Bone marrow (tissue), 2 donors: ENCODE data around the gene CNGB1.
"Not testable (repeated sequence)": the region's sequence is repeated elsewhere in the genome, so short reads cannot be mapped to it uniquely, and the experiment has no call there.

Experiments
- DNase-seq, 2 donors: peaks; one replicate each; lab custom pipeline; 2025; lab: John Stamatoyannopoulos, UW

The CNGB1 gene

GRCh38 chr16:57951204-57951960, 19.5 kb downstream of the CNGB1 start:
- no peak for DNase-seq

- no peak for DNase-seq
Measured at GRCh38 chr16:57950382-57950781, 20.5 kb downstream of the CNGB1 start.

DNA sequence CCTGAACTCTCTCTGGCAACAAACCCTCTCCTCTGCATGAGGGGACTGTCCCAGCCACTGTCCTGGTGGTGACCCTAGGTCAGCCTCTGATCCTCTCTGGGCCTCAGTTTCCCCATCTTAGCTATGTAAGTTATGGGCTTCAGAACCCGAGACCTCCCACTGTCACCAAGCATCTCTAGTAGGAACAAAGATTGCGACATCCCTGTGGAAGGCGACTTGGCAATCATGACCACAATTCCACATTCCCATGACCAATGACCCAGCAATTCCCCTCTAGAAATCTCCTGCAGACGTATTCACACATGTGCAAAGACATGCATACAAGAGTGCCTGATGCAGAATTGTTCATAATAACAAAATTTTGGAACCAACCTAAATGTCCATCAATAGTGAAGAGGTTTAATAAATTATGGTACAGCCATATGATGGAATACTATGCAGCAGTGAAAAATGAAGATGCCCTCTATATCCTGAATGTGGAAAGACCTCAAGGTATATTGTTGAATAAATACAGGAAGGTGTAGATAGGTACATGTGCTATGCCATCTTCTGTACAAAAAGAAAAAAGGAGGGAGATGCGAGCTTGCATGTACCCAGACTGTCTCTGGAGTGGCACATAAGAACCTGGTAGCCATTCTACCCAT, 21.2 kb downstream of the CNGB1 start:
- DNase-seq, result no peak

- DNase-seq, result no peak
Measured at GRCh38 chr16:57949013-57949412, 21.9 kb downstream of the CNGB1 start.

GRCh38 chr16:57948027-57948426, 22.9 kb downstream of the CNGB1 start:
- DNase-seq, result no peak

DNA sequence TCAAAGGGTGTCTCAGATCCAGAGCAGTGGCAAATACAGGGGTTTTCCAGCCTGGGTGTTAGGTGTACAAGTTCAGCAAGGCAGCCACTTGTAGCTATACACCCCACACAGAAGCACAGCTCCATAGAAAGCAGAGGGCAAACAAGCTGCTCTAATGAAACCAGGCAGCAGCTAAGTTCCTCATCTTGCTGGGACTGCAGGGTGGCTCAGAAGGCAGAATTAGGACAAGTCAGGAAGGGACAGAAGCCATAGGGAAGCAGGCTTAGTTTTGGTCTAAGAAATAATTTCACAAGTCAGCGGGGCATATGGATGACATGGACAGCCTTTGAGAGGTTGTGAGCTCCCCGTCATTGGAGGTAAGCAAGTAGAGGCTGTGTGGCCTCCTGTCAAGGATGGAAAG, 23.7 kb downstream of the CNGB1 start:
- DNase-seq, result no peak

GRCh38 chr16:57946181-57946801, 24.6 kb downstream of the CNGB1 start:
- DNase-seq, result no peak

GRCh38 chr16:57945740-57946138, 25.2 kb downstream of the CNGB1 start:
- DNase-seq, result no peak

DNA sequence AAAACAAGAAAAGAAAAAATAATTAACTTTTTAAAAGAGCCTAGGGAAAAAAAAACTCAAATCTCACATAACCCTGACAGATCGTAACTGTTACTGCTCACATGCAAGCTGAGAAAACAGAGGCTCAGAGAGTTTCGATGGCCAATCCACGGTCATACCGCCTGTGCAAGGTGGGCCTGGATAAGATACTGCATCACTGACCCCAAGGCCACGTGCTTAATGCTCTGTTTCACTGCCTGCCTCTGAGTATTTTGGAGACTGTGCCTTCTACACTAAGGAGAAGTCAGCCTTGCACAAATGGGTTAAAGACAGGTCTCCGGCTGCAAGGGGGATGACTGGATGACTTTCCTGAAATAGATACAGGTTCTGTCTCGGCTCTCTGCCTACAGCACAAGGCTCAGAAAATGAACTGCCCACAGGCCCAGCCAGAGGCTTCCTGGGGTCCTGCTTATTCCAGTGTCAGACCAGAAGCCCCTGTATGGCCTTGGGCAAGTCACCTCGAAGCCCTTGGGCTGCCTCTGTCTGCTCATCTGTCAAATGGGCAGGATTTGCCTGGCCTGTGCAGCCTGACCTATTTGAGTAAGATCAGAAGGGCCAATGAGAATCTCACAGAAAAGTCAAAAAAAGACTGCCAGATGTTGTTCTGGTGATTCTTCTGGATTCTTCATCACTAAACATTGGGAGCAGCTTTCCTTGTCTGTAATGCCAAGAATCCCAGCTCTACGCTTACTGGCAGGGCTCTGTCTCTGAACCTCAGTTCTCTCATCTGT, 25.8 kb downstream of the CNGB1 start:
- no peak for DNase-seq

DNA sequence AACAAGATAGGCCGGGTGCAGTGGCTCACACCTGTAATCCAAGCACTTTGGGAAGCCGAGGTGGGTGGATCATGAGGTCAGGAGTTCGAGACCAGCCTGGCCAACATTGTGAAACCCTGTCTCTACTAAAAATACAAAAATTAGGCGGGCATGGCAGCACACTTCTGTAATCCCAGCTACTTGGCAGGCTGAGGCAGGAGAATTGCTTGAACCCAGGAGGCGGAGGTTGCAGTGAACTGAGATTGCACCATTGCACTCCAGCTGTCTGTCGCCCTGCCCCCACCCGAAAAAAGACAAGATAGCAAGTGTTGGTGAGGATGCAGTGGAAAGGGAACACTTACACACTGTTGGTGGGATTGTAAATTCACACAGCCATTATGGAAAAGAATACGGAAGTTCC, 27.5 kb downstream of the CNGB1 start:
- DNase-seq, result not testable (repeated sequence)

GRCh38 chr16:57941901-57942300, 29.0 kb downstream of the CNGB1 start:
- DNase-seq, result not testable (repeated sequence)

DNA sequence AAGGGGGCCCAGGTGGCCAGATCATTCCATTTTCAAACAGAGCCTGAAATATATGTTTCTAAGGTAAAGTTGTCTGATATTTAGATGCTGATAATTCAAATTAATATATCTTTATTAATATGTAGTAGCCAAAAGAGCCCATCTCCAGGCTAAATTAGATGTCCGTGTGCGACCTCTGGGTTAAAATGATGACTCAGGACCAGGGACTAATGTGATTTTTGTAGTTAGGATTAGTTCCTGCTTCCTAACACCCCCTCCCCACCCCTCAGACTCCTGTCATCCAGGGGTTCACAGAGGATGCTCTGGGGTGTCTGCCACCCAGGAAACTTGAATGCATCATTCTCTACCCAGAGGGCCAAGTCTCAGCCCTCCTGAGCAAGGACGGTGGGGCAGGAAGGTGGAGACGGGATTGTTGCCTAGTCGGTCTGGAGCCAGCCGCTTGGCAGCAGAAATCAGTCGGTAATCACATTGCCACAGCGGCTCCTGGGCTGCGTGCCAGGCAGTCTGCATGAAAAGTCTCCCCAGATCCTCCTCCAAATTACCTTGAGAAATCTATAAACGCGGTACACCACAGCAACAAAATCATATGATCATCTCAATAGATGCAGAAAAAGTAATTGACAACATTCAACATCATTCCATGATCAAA, 29.8 kb downstream of the CNGB1 start:
- DNase-seq, result no peak

- DNase-seq, result no peak
Measured at GRCh38 chr16:57940382-57940966, 30.5 kb downstream of the CNGB1 start.

- DNase-seq, result no peak
Measured at GRCh38 chr16:57939872-57940224, 31.1 kb downstream of the CNGB1 start.

DNA sequence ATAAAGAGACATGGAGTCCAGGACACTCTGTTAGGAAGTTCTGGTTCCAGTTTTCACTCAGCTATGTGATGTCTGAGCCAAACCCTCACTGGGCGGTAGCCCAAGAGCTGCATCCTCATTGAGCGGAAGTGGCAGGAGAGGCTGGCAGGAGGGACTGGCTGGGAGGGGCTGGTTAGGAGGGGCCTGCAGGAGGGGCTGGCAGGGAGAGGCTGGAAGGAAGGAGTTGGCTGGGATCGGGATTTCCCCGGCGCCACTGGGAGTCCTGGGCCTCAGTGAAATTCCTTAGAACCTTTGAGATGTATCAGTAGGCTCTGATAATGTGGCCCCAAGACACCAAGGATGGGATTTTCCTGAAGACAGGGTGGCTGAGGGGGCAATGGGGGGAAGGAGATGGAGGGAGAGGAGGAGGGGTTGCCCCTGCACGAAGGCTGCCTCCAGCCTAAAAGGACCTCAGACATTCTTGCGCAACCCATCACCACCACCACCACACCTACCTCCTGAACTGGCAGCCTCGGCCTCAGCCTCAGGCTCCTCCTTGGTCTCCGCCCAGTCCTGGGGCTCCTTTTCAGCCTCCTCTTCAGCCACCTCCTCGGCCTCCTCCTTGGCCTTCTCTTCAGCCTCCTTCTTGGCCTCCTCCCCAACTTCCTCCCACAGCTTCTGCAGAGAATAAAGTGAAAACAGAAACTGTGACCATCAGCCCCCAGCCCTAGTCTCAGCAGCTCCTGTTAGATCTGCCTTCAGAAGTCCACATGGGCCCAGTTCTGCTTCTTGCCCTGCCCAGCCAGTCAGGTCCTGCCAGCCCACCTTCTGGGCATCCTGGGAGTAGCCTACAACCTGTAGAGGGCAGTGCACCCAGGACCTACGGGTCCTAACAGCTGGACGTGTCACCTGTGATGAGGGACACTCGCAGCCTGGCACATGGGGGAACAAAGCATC, 31.7 kb downstream of the CNGB1 start:
- DNase-seq, result no peak

DNA sequence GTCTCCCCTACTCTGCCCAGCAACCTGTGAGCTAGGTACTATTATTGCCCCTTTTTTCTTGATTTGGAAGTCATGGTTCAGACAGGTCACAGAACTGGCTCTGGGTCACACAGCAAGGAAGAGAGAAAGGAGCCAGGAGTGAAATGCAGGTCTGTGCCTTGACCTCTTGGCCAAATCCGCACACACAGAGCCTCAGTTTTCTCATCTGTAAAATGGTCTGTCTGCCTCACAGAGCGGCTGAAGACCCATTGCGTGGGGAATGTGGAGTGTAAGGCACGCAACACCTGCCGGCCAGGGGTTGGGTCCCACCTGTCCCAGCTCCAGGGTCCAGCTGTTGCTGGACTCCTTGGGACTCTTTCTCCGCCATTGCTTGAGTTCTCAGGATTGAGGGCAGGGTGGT, 32.4 kb downstream of the CNGB1 start:
- DNase-seq, result no peak

DNA sequence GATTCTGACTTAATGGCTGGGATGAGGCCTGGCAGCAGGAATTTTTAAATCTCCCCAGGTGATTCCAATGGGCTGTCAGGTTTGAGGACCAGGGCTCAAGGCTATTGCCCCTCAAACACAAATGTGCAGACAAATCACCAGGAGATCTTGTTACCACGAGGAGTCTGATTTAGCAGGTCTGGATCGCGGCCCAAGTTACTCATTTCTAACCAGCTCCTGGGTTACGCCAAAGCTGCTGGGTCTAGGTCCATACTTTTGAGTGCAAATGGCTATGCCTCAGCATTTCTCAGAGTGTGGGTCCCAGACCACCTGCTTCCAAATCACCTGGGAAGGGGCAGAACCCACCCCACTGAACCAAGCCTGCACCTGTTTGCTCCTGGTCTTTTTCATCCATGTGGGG, 33.1 kb downstream of the CNGB1 start:
- DNase-seq, result no peak

GRCh38 chr16:57935904-57936303, 35.0 kb downstream of the CNGB1 start:
- no peak for DNase-seq

- no peak for DNase-seq
Measured at GRCh38 chr16:57930533-57930932, 40.4 kb downstream of the CNGB1 start.

DNA sequence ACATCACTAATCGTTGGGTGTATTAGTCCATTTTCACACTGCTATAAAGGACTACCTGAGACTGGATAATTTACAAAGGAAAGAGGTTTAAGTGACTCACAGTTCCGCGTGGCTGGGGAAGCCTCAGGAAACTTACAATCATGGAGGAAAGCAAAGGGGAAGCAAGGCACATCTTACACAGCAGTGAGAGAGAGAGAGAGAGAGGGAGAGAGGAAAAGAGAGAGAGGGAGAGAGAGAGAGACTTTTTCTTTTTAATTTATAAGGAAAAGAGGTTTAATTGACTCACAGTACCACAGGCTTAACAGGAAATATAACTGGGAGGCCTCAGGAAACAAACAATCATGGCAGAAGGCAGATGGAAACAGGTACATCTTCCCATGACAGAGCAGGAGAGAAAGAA, 41.7 kb downstream of the CNGB1 start:
- DNase-seq, result no peak

GRCh38 chr16:57926041-57926440, 44.9 kb downstream of the CNGB1 start:
- DNase-seq, result no peak
